Immature natural killer cell (primary cell): ENCODE results near the gene DNAL4. TPM values are rescaled to one million over a fixed set of nuclear protein-coding genes. Genes with fewer than 3 reads are reported as not detected.
A peak's percentile ranks its signal among the peaks of the same experiment; 100 is the strongest.

ENCODE experiments used
- DNase-seq, 3 donors: peaks; one replicate each; pipeline ENCODE4 v3.0.0; 2022; ENCODE audit warnings: mixed read lengths in 1 of 3
- H3K27ac Mint-ChIP-seq, 6 donors: one replicate each; pipeline ENCODE4 v1.8.0; 2020; ENCODE audit warnings: mixed read lengths in 6 of 6, mild to moderate bottlenecking in 5 of 6, inconsistent platforms in 4 of 6, moderate library complexity in 3 of 6
- H3K27me3 Mint-ChIP-seq, 3 donors: one replicate each; pipeline ENCODE4 v1.8.0; 2020 to 2021; ENCODE audit warnings: low read depth in 3 of 3, mild to moderate bottlenecking in 3 of 3, mixed read lengths in 3 of 3, moderate library complexity in 3 of 3, inconsistent platforms in 1 of 3
- H3K36me3 Mint-ChIP-seq, 3 donors: one replicate each; pipeline ENCODE4 v1.8.0; 2020; ENCODE audit warnings: mixed read lengths in 3 of 3, inconsistent platforms in 2 of 3, mild to moderate bottlenecking in 2 of 3
- H3K4me1 Mint-ChIP-seq, 2 donors: one replicate each; pipeline ENCODE4 v1.8.0; 2020; ENCODE audit warnings: inconsistent platforms in 2 of 2, mild to moderate bottlenecking in 2 of 2, mixed read lengths in 2 of 2, moderate library complexity in 1 of 2
- H3K4me3 Mint-ChIP-seq, 5 donors: one replicate each; pipeline ENCODE4 v1.8.0; 2020; ENCODE audit warnings: mild to moderate bottlenecking in 5 of 5, mixed read lengths in 5 of 5, inconsistent platforms in 3 of 5, moderate library complexity in 3 of 5
- H3K9me3 Mint-ChIP-seq, 6 donors: one replicate each; pipeline ENCODE4 v1.8.0; 2020; ENCODE audit warnings: mild to moderate bottlenecking in 6 of 6, mixed read lengths in 6 of 6, inconsistent platforms in 4 of 6, moderate library complexity in 3 of 6
- polyA plus RNA-seq, 3 donors: library from polyadenylated mRNA; unstranded; fragments of 300-500 nt; fragmentation: Illumina TruSeq; gene quantifications; one replicate each; pipeline ENCODE4 v1.2.3, GENCODE V29; 2021

DNAL4 gene
- polyA plus RNA-seq, 3 donors from 2014 or later, result 16.7 to 16.9 (median 16.8) TPM

DNA sequence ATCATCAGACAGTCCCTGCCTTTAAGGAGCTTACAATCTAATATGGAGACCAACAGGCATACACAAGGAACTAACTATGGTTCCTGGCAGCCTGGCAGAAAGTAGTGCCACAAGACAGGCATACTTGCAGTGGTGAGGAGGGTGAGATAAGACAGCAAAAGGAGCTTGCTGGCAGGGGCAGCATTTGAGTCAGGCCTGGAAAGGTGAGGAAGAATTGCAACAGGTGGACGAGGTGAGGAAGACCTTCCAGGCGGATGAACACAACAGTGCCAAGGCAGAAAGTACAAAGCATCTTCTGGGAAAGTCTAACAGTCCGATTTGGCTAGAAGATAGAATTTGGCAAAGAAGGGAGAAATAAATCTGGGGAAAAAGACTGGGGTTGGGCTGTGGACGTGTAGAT lies 4.3 kb downstream of the DNAL4 start:
- Mint-ChIP-seq H3K4me1 (peaks cover 15 to 17% of the 10 kb centered on the region in 2 donors), H3K9me3 (no peaks in the 10 kb centered on the region), H3K27ac (no peak overlapping the region), H3K4me3 (no peak overlapping the region), H3K27me3 (no peaks in the 10 kb centered on the region), H3K36me3 (no peaks in the 10 kb centered on the region)
- no peak for DNase-seq

DNA sequence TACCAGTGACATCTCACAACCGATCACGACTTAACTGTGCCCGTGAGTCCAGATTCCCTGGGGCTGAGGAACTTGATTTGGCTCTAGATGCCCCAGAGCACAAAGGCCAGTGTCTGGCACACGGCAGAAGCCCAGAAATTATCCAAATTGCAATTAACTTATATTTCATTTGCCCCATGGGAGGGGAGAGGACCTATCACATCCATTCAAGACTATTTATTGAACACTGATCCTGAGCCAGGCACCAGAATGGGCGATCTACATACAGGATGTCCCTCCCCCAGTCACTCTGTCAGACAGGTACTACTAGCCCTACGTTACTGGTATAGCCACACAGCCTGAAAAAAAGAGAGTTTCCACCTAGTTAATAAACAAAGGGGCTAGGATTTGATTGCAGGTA lies 5.1 kb downstream of the DNAL4 start:
- H3K4me1 Mint-ChIP-seq, result peaks cover 8 to 9% of the 10 kb centered on the region in 2 donors
- H3K27ac Mint-ChIP-seq, result no peak overlapping the region
- H3K9me3 Mint-ChIP-seq, result no peaks in the 10 kb centered on the region
- H3K4me3 Mint-ChIP-seq, result no peak overlapping the region
- no peaks in the 10 kb centered on the region for H3K36me3 Mint-ChIP-seq
- DNase-seq, result no peak
- H3K27me3 Mint-ChIP-seq, result no peaks in the 10 kb centered on the region

DNA sequence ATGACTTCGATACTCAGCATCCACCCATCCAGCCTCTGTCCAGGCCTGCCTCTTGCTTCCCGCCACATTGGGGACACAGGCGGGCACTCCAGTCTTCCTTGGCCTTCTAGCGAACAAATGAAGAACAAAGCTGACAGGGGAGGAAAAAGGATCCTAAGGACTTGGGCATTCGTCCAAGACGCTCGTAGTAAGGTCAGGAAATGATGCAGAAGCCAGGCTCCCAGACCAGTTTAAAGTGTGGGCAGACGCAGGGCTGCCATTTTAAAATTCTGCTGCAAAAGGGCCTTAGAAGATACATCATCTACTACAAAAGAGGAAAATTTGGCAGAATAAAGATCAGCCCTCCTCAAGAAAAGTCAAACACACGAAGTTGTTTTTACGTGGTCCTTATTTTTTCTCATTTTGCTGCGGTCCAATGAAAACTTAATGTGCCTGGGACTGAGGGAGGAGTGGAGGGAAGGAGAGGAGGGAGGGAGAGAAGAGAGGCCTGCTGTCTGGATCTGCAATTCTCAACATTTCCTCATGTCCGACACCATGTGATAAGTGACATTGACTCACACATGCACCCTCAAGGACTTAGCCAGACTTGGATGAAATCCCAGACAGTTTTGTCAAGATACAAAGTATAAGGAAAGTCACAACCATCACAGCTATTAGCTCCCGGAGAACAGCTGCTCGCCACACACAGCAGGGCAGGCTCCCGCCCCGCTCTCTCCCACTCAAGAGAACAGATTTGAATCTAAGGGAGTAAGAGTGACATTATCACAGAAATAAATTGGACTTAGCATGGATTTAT lies 5.7 kb downstream of the DNAL4 start:
- no peak overlapping the region for H3K27ac Mint-ChIP-seq
- no peaks in the 10 kb centered on the region for H3K27me3 Mint-ChIP-seq
- no peak overlapping the region for H3K4me3 Mint-ChIP-seq
- H3K4me1 Mint-ChIP-seq, result peaks cover 5 to 6% of the 10 kb centered on the region in 2 donors
- no peak for DNase-seq
- H3K9me3 Mint-ChIP-seq, result no peaks in the 10 kb centered on the region
- H3K36me3 Mint-ChIP-seq, result no peaks in the 10 kb centered on the region

- no peaks in the 10 kb centered on the region for H3K27me3 Mint-ChIP-seq
- H3K9me3 Mint-ChIP-seq, result no peaks in the 10 kb centered on the region
- no peak for DNase-seq
- H3K27ac Mint-ChIP-seq, result no peak overlapping the region
- H3K4me3 Mint-ChIP-seq, result no peak overlapping the region
- peaks cover 6 to 7% (median 7%) of the 10 kb centered on the region in 3 donors for H3K36me3 Mint-ChIP-seq
- no peaks in the 10 kb centered on the region for H3K4me1 Mint-ChIP-seq
Observed at GRCh38 chr22:38786631-38787030, 7.3 kb downstream of the DNAL4 start.

DNA sequence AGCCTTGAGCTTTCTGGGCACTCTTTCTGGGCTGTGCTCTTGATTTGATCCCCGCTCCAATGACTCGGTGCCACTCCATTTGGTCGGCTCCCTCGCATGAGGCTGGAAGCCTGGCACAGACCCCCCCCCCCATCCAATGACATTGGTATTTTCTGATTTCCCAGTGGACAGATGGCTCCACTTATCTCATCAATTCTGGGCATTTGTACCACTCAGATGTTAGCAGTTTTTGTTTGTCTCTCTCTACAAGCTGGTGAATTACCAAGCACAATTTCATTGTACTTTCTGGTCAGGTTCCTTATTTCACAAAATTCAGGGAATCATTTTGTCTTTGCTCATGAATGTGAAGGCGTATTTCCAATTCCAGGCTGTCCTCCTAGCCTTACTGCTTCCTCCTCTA lies 9.1 kb downstream of the DNAL4 start:
- H3K9me3 Mint-ChIP-seq, result no peaks in the 10 kb centered on the region
- no peaks in the 10 kb centered on the region for H3K4me1 Mint-ChIP-seq
- H3K27me3 Mint-ChIP-seq, result no peaks in the 10 kb centered on the region
- H3K27ac Mint-ChIP-seq, result no peak overlapping the region
- no peak overlapping the region for H3K4me3 Mint-ChIP-seq
- peaks cover 9 to 14% (median 11%) of the 10 kb centered on the region in 3 donors for H3K36me3 Mint-ChIP-seq
- DNase-seq, result no peak

GRCh38 chr22:38784035-38784434 lies 9.9 kb downstream of the DNAL4 start:
- Mint-ChIP-seq H3K4me3 (no peak overlapping the region), H3K9me3 (no peaks in the 10 kb centered on the region), H3K27ac (no peak overlapping the region), H3K36me3 (peaks cover 9 to 14% (median 11%) of the 10 kb centered on the region in 3 donors), H3K4me1 (no peaks in the 10 kb centered on the region), H3K27me3 (no peaks in the 10 kb centered on the region)
- DNase-seq, result no peak

DNA sequence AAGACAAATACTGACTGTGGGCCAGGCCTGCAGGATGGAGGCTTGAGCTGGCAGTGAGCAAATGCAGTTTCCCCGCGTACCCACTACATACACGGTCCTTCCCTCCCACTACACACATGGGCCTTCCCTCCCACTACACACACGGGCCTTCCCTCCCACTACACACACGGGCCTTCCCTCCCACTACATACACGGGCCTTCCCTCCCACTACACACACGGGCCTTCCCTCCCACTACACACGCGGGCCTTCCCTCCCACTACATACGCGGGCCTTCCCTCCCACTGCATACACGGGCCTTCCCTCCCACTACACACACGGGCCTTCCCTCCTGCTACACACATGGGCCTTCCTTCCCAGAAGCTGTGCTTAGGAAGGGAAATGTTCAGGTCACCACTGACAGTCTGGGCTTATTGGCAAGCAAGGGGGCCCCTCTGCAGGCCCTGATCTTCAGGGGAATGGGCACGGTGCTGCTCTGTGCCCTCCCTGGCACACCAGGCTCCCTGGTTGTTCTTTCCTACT lies 10.8 kb downstream of the DNAL4 start:
- H3K27ac Mint-ChIP-seq, result no peak overlapping the region
- no peak overlapping the region for H3K4me3 Mint-ChIP-seq
- no peak for DNase-seq
- no peaks in the 10 kb centered on the region for H3K9me3 Mint-ChIP-seq
- H3K4me1 Mint-ChIP-seq, result no peaks in the 10 kb centered on the region
- H3K27me3 Mint-ChIP-seq, result no peaks in the 10 kb centered on the region
- H3K36me3 Mint-ChIP-seq, result peaks cover 11 to 18% (median 13%) of the 10 kb centered on the region in 3 donors

DNA sequence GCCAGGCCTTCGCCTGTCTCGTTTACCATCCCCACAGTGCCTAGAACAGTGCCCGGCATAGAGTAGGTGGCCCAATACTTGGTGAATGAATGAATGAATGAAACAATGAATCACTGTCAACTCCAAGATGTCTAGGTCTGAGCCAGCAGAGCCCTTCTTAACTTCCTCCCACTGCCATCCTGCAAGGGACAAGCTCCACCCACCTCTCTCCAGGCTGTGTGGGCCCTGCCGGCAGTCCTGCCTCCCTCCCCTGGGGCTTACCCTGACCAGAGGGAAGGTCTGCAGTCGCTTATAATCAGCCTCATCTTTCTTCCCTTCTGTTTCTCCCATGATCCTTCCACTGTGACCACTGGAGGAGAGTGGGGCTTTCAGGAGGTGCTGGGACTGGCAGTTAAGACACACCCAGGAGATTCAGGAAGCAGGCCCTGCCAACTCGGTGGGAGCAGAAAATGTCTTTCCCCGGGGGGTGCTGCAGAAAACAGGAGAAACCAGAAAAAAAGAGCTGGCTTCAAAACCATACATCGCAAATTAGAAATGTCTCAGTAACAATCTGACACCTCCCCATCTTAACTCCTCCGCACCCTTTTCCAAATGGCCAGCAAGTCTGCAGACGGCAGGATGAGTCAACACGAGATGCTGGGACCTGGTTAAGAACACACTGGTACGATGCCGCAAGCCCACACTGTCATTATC lies 11.4 kb downstream of the DNAL4 start:
- DNase-seq, result no peak
- Mint-ChIP-seq H3K27ac (peak overlapping the region in 1 of 6 donors; percentile 35), H3K4me3 (no peak overlapping the region)

DNA sequence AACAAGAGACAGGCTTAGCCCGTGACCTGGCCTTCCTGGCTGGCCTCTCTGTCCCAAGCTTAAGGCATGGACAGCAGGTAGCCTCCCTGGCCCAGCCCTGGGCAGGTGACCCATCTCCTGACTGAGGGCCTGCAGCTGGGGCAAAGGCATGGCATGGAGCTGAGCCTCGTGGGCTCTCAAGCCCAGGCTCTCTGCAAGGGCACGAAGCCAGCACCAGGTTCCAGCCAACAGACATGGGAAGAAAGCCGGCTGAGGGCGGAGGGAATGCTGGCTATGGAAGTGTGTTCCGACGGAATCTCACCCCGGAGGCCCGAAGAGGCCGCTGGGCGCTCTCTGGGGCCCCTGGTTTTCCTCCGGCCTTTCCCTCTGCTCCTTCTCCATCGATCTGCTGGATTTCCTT lies 12.9 kb downstream of the DNAL4 start:
- Mint-ChIP-seq H3K36me3 (peaks cover 11 to 19% (median 15%) of the 10 kb centered on the region in 3 donors), H3K4me1 (peaks cover 0 to 3% of the 10 kb centered on the region in 2 donors), H3K4me3 (no peak overlapping the region), H3K9me3 (no peaks in the 10 kb centered on the region), H3K27me3 (no peaks in the 10 kb centered on the region), H3K27ac (no peak overlapping the region)
- no peak for DNase-seq

More for the DNA sequence above, 11.4 kb downstream of the DNAL4 start:
- Mint-ChIP-seq H3K4me1 (no peaks in the 10 kb centered on the region), H3K27me3 (no peaks in the 10 kb centered on the region), H3K36me3 (peaks cover 11 to 19% (median 15%) of the 10 kb centered on the region in 3 donors), H3K9me3 (no peaks in the 10 kb centered on the region)

DNA sequence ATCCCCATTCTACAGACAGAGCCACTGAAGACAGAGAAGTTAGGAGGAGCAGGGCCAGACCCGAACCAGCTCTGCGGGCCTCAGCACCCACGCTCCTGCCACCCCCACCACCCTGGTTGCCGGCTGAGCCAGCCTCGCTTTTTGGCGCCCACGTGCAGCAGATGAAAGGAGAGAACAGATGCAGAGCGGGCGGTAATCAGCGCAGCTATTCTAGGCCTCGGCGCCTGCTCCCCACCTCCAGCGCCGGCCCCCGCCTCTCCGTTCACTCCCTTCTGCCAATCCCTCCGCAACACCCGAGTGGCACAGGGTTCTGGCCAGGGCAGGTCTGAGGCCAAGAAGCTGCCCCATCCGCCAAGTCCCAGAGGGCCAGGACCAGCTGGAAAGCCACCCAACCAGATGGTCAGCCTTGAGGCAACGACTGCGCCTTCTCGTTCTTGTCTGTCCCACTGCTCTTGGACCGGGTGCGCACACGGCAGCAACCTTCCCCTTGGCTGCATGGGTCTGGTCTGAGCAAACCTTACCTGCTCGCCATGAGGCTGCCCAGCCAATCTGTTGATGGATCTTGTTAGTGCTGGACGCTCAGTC lies 16.8 kb downstream of the DNAL4 start:
- Mint-ChIP-seq H3K36me3 (peaks cover 9 to 17% (median 14%) of the 10 kb centered on the region in 3 donors), H3K27ac (no peak overlapping the region), H3K9me3 (no peaks in the 10 kb centered on the region), H3K4me1 (peaks cover 6 to 14% of the 10 kb centered on the region in 2 donors), H3K27me3 (peaks cover 0 to 1% (median 0%) of the 10 kb centered on the region in 3 donors), H3K4me3 (no peak overlapping the region)
- no peak for DNase-seq

DNA sequence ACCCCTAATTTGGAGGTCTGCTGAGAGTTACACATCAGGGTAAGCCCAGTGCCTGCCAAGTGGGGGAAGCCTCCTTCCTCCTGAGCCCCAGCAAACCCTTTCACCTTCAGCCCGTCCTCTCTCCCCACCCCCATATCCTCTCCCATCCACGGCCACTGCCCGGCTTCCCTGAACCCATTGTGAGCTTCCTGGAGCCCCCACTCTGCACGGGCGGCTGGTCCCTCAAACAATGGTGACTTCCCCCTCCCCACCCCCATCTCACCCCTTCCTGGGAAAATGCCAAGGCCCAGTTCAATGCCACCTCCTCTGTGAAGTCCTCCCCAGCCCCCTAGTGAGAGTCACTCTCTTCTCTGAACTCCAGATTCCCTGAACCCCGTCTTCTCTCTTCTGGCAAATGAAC lies 17.9 kb downstream of the DNAL4 start:
- DNase-seq, result no peak
- peaks cover 0 to 2% (median 1%) of the 10 kb centered on the region in 3 donors for H3K27me3 Mint-ChIP-seq
- no peak overlapping the region for H3K4me3 Mint-ChIP-seq
- H3K36me3 Mint-ChIP-seq, result peaks cover 0 to 8% (median 5%) of the 10 kb centered on the region in 3 donors
- no peaks in the 10 kb centered on the region for H3K9me3 Mint-ChIP-seq
- H3K4me1 Mint-ChIP-seq, result peaks cover 6 to 14% of the 10 kb centered on the region in 2 donors
- H3K27ac Mint-ChIP-seq, result peak overlapping the region in 2 of 6 donors; percentile 12 to 45

DNA sequence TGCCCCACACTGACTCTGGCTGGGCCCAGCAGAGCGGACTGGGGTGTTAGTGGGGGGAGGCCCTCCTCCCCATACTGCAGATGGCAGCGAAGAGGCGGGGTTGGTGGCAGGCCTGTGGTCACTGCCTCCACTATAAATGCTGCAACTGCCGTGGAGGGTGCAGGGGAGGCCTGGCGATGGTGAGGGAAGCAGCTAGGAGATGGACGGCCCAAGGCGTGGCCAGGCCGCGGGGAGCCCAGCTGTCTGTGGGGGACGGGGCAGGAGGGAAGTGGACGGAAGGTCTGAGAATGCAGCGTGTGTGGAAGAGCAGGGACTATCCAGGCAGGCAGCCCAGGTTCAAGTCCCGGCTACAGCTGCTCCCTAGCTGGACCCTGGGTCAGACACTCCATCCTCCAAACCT lies 18.3 kb downstream of the DNAL4 start:
- H3K27ac Mint-ChIP-seq, result peak overlapping the region in 5 of 6 donors; percentile 33 to 84 (median 67)
- H3K27me3 Mint-ChIP-seq, result peaks cover 0 to 2% (median 1%) of the 10 kb centered on the region in 3 donors
- H3K4me1 Mint-ChIP-seq, result peaks cover 6 to 14% of the 10 kb centered on the region in 2 donors
- H3K36me3 Mint-ChIP-seq, result peaks cover 0 to 8% (median 5%) of the 10 kb centered on the region in 3 donors
- H3K4me3 Mint-ChIP-seq, result peak overlapping the region in 4 of 5 donors; percentile 16 to 35 (median 32)
- no peak for DNase-seq
- H3K9me3 Mint-ChIP-seq, result no peaks in the 10 kb centered on the region

DNA sequence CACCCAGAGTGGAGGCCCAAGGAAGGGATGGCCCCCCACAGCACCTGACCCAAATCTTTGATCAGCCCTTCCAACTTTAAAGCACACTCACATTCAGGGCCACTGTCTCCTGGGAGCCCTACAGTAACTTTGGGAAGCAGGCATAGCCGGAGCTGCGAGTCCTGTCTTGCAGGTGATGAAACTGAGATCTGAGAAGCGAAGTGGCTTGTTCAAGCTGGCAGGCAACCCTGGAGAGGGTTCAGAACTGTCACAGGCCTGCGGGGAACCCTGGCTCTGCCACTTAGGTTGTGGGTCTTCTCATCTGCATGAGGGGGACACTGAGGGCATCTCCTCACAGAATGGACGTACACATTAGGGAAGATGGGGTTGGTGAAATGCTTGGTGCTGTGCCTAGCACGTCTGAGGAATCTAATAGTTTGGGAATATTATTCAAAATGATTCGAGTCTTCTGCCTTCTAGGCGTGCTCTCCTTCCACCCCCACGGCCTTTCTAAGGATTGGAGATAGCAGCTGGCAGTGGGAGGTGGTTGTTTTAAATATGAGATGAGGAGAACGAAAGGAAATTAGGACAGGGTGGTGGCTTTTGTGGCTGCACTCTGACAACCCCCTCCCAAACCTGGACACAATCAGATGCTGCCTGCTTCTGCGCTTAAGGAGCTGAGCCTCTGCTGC lies 19.3 kb downstream of the DNAL4 start:
- peaks cover 6 to 14% of the 10 kb centered on the region in 2 donors for H3K4me1 Mint-ChIP-seq
- H3K27me3 Mint-ChIP-seq, result peaks cover 0 to 2% (median 1%) of the 10 kb centered on the region in 3 donors
- H3K36me3 Mint-ChIP-seq, result peaks cover 0 to 5% (median 5%) of the 10 kb centered on the region in 3 donors
- no peak for DNase-seq
- peak overlapping the region in 1 of 6 donors; percentile 18 for H3K27ac Mint-ChIP-seq
- H3K4me3 Mint-ChIP-seq, result no peak overlapping the region
- no peaks in the 10 kb centered on the region for H3K9me3 Mint-ChIP-seq
